ENCODE results near the gene PSAP. TPM values are rescaled to one million over a fixed set of nuclear protein-coding genes. Genes with fewer than 3 reads are reported as not detected.

The PSAP gene
- total RNA-seq, 1 experiment from 2014 or later, result 1,603 TPM

- no peak for DNase-seq (ENCODE audit: low read depth)
- in situ Hi-C loops (cut with HindIII; ENCODE audit: low pct_unique_long_range_greater_than_20kb, low sequenced_read_pairs), result no loop called here
These were observed 68.7 kb downstream of the PSAP start for GRCh38 chr10:71782221-71782916.

- in situ Hi-C loops (cut with HindIII; ENCODE audit: low pct_unique_long_range_greater_than_20kb, low sequenced_read_pairs), result no loop called here
- DNase-seq (ENCODE audit: low read depth), result no peak
These were observed 70.3 kb downstream of the PSAP start for GRCh38 chr10:71780719-71781118.

GRCh38 chr10:71780156-71780555, 70.9 kb downstream of the PSAP start:
- in situ Hi-C loops (cut with HindIII; ENCODE audit: low pct_unique_long_range_greater_than_20kb, low sequenced_read_pairs), result no loop called here
- peak; percentile 35 for DNase-seq (ENCODE audit: low read depth)

- no peak for DNase-seq (ENCODE audit: low read depth)
- in situ Hi-C loops (cut with HindIII; ENCODE audit: low pct_unique_long_range_greater_than_20kb, low sequenced_read_pairs), result no loop called here
These were observed 71.4 kb downstream of the PSAP start for GRCh38 chr10:71779641-71780040.

GRCh38 chr10:71778071-71778825, 72.8 kb downstream of the PSAP start:
- no peak for DNase-seq (ENCODE audit: low read depth)
- in situ Hi-C loops (cut with HindIII; ENCODE audit: low pct_unique_long_range_greater_than_20kb, low sequenced_read_pairs), result no loop called here

GRCh38 chr10:71777213-71777985, 73.7 kb downstream of the PSAP start:
- in situ Hi-C loops (cut with HindIII; ENCODE audit: low pct_unique_long_range_greater_than_20kb, low sequenced_read_pairs), result no loop called here
- no peak for DNase-seq (ENCODE audit: low read depth)

- DNase-seq (ENCODE audit: low read depth), result no peak
These were observed 74.5 kb downstream of the PSAP start for GRCh38 chr10:71776481-71776925.

GRCh38 chr10:71774916-71775702, 75.9 kb downstream of the PSAP start:
- DNase-seq (ENCODE audit: low read depth), result no peak
- in situ Hi-C loops (cut with HindIII; ENCODE audit: low pct_unique_long_range_greater_than_20kb, low sequenced_read_pairs), result no loop called here

More at GRCh38 chr10:71776481-71776925, 74.5 kb downstream of the PSAP start:
- in situ Hi-C loops (cut with HindIII; ENCODE audit: low pct_unique_long_range_greater_than_20kb, low sequenced_read_pairs), result no loop called here

GRCh38 chr10:71773221-71773971, 77.7 kb downstream of the PSAP start, which contains the start of gene VSIR:
VSIR (minus strand) TSS chr10:71773520; CDS start chr10:71773439, 81 bp downstream.
- in situ Hi-C loops (cut with HindIII; ENCODE audit: low pct_unique_long_range_greater_than_20kb, low sequenced_read_pairs), result no loop called here
- DNase-seq (ENCODE audit: low read depth), result peak; percentile 87

- in situ Hi-C loops (cut with HindIII; ENCODE audit: low pct_unique_long_range_greater_than_20kb, low sequenced_read_pairs), result no loop called here
- DNase-seq (ENCODE audit: low read depth), result no peak
These were observed 78.2 kb downstream of the PSAP start for GRCh38 chr10:71772832-71773220.

GRCh38 chr10:71771821-71772617, 79.0 kb downstream of the PSAP start:
- in situ Hi-C loops (cut with HindIII; ENCODE audit: low pct_unique_long_range_greater_than_20kb, low sequenced_read_pairs), result no loop called here
- DNase-seq (ENCODE audit: low read depth), result peak; percentile 74

GRCh38 chr10:71771204-71771603, 79.8 kb downstream of the PSAP start:
- DNase-seq (ENCODE audit: low read depth), result no peak
- in situ Hi-C loops (cut with HindIII; ENCODE audit: low pct_unique_long_range_greater_than_20kb, low sequenced_read_pairs), result no loop called here

GRCh38 chr10:71770789-71771188, 80.3 kb downstream of the PSAP start:
- in situ Hi-C loops (cut with HindIII; ENCODE audit: low pct_unique_long_range_greater_than_20kb, low sequenced_read_pairs), result no loop called here
- no peak for DNase-seq (ENCODE audit: low read depth)

- in situ Hi-C loops (cut with HindIII; ENCODE audit: low pct_unique_long_range_greater_than_20kb, low sequenced_read_pairs), result no loop called here
- no peak for DNase-seq (ENCODE audit: low read depth)
These were observed 80.8 kb downstream of the PSAP start for GRCh38 chr10:71770255-71770654.

GRCh38 chr10:71769279-71769823, 81.7 kb downstream of the PSAP start:
- DNase-seq (ENCODE audit: low read depth), result no peak
- in situ Hi-C loops (cut with HindIII; ENCODE audit: low pct_unique_long_range_greater_than_20kb, low sequenced_read_pairs), result loop anchor here (10.0 kb wide), 1 partner anchor 75 kb away; no protein-coding TSS in a partner anchor

- DNase-seq (ENCODE audit: low read depth), result peak; percentile 75
- in situ Hi-C loops (cut with HindIII; ENCODE audit: low pct_unique_long_range_greater_than_20kb, low sequenced_read_pairs), result loop anchor here (10.0 kb wide), 1 partner anchor 77 kb away; no protein-coding TSS in a partner anchor
These were observed 83.5 kb downstream of the PSAP start for GRCh38 chr10:71767420-71768035.
